GM23338 (cell line): ENCODE results near the gene GPC6. TPM values are rescaled to one million over a fixed set of nuclear protein-coding genes. Genes with fewer than 3 reads are reported as not detected.

Experiments used
- ATAC-seq: fragments of 200-7000 bp; cut with Tn5 transposase; 3 replicates; pipeline ENCODE4 v1.9.1; 2020
- DNase-seq: peaks from one replicate; pipeline ENCODE4 v3.0.0-alpha.2; 2015; ENCODE audit warnings: low spot score
- H2AFZ ChIP-seq: fragments of 200-600 bp; sonication (generic); 2 replicates; pipeline ENCODE4 v1.8.0; 2016; ENCODE audit warnings: antibody characterized with exemption, mild to moderate bottlenecking, moderate library complexity
- H3F3A ChIP-seq: fragments of 200-600 bp; sonication (generic); replicated peaks from 2 replicates; pipeline ENCODE4 v1.8.0; 2017; ENCODE audit warnings: antibody characterized with exemption, mixed run types, low read depth
- H3K27ac ChIP-seq: fragments of 200-600 bp; sonication (generic); 2 replicates; pipeline ENCODE4 v1.6.1; 2016; ENCODE audit warnings: low read depth
- H3K27me3 ChIP-seq: fragments of 200-600 bp; sonication (generic); 2 replicates; pipeline ENCODE4 v1.8.0; 2016; ENCODE audit warnings: mild to moderate bottlenecking, mixed run types, moderate library complexity; ENCODE audit not compliant: insufficient read depth
- H3K36me3 ChIP-seq: fragments of 200-600 bp; sonication (generic); 2 replicates; pipeline ENCODE4 v1.8.0; 2016; ENCODE audit warnings: mild to moderate bottlenecking; ENCODE audit not compliant: insufficient read depth
- H3K4me1 ChIP-seq: fragments of 200-600 bp; sonication (generic); 2 replicates; pipeline ENCODE4 v1.8.0; 2016; ENCODE audit warnings: mild to moderate bottlenecking, moderate library complexity; ENCODE audit not compliant: insufficient read depth
- H3K4me2 ChIP-seq: fragments of 200-600 bp; sonication (generic); 2 replicates; pipeline ENCODE4 v1.7.1; 2017; ENCODE audit warnings: mixed run types
- H3K4me3 ChIP-seq: fragments of 200-600 bp; sonication (generic); 2 replicates; pipeline ENCODE4 v1.6.1; 2016; ENCODE audit warnings: mixed run types
- H3K79me2 ChIP-seq: fragments of 200-600 bp; sonication (generic); replicated peaks from 2 replicates; pipeline ENCODE4 v1.8.0; 2017; ENCODE audit warnings: mild to moderate bottlenecking; ENCODE audit not compliant: insufficient read depth
- H3K9me2 ChIP-seq: fragments of 200-600 bp; sonication (generic); 2 replicates; pipeline ENCODE4 v1.8.0; 2017; ENCODE audit not compliant: insufficient read depth
- H4K20me1 ChIP-seq: fragments of 200-600 bp; sonication (generic); replicated peaks from 2 replicates; pipeline ENCODE4 v1.8.0; 2017; ENCODE audit warnings: mild to moderate bottlenecking; ENCODE audit not compliant: insufficient read depth
- H3K27ac Mint-ChIP-seq: 2 replicates; pipeline ENCODE4 v1.8.0; 2020; ENCODE audit warnings: inconsistent platforms, mild to moderate bottlenecking, moderate library complexity, mixed read lengths
- H3K27me3 Mint-ChIP-seq: 3 replicates; pipeline ENCODE4 v1.8.0; 2022; ENCODE audit warnings: low read depth, mild to moderate bottlenecking, moderate library complexity, mixed read lengths, inconsistent platforms; ENCODE audit not compliant: insufficient read depth, poor library complexity
- H3K36me3 Mint-ChIP-seq: 3 replicates; pipeline ENCODE4 v1.8.0; 2021; ENCODE audit warnings: low read depth, mild to moderate bottlenecking, inconsistent platforms, moderate library complexity, mixed read lengths
- H3K4me1 Mint-ChIP-seq: 3 replicates; pipeline ENCODE4 v1.8.0; 2020; ENCODE audit warnings: mild to moderate bottlenecking, inconsistent platforms, mixed read lengths
- H3K4me3 Mint-ChIP-seq: 3 replicates; pipeline ENCODE4 v1.8.0; 2021; ENCODE audit warnings: moderate library complexity, mild to moderate bottlenecking, inconsistent platforms, mixed read lengths
- H3K9me3 Mint-ChIP-seq: 3 replicates; pipeline ENCODE4 v1.8.0; 2020; ENCODE audit warnings: moderate library complexity, mild to moderate bottlenecking, inconsistent platforms, mixed read lengths
- EZH2 ChIP-seq: fragments of 200-600 bp; sonication (generic); IDR thresholded peaks from one replicate; pipeline ENCODE4 v1.8.0; 2017; ENCODE audit warnings: antibody characterized with exemption, mild to moderate bottlenecking, low read depth; ENCODE audit not compliant: unreplicated experiment
- NANOG ChIP-seq: IDR thresholded peaks from 2 replicates; pipeline ENCODE4 v1.6.1; 2016; ENCODE audit warnings: antibody characterized with exemption, borderline replicate concordance
- POLR2AphosphoS5 ChIP-seq: IDR thresholded peaks from 2 replicates; pipeline ENCODE4 v1.6.1; 2016; ENCODE audit warnings: antibody characterized with exemption, low read depth
- STAT1 ChIP-seq: IDR thresholded peaks from one replicate; pipeline ENCODE4 v1.6.1; 2016; ENCODE audit warnings: antibody characterized with exemption; ENCODE audit not compliant: unreplicated experiment
- ZNF114 ChIP-seq: fragments of 250-450 bp; sonication (Bioruptor Pico); IDR thresholded peaks from 2 replicates; pipeline ENCODE4 v1.5.0; 2020; ENCODE audit warnings: mild to moderate bottlenecking, moderate library complexity
- ZNF331 ChIP-seq: fragments of 250-450 bp; sonication (Bioruptor Pico); IDR thresholded peaks from 2 replicates; pipeline ENCODE4 v1.5.0; 2020; ENCODE audit warnings: low read depth, mild to moderate bottlenecking, moderate library complexity
- ZNF462 ChIP-seq: fragments of 250-450 bp; sonication (Bioruptor Pico); IDR thresholded peaks from 2 replicates; pipeline ENCODE4 v1.5.0; 2020; ENCODE audit warnings: mild to moderate bottlenecking, moderate library complexity
- polyA plus RNA-seq: library from polyadenylated mRNA; unstranded; fragments of >200 nt; fragmentation: Nextera tagmentation; extraction: Ambion mirVana; gene quantifications from 2 replicates; pipeline ENCODE4 v1.2.1, GENCODE V29; 2016
- total RNA-seq: library from RNA; depleted of rRNA; stranded (reverse); fragments of >200 nt; shearing (Covaris generic); gene quantifications from 2 replicates; pipeline ENCODE4 v1.2.3, GENCODE V29; 2014
- TF ChIP-seq, protein P1 (sequence below): IDR thresholded peaks from one replicate; pipeline ENCODE4 v1.6.1; 2018; ENCODE audit warnings: antibody characterized with exemption; ENCODE audit not compliant: unreplicated experiment
- TF ChIP-seq, protein P2 (sequence below): IDR thresholded peaks from 2 replicates; pipeline ENCODE4 v1.6.1; 2016; ENCODE audit warnings: antibody characterized with exemption

GPC6 gene
- total and polyA plus RNA-seq, 2 experiments from 2014 or later, result 6.4 to 28.6 TPM

DNA sequence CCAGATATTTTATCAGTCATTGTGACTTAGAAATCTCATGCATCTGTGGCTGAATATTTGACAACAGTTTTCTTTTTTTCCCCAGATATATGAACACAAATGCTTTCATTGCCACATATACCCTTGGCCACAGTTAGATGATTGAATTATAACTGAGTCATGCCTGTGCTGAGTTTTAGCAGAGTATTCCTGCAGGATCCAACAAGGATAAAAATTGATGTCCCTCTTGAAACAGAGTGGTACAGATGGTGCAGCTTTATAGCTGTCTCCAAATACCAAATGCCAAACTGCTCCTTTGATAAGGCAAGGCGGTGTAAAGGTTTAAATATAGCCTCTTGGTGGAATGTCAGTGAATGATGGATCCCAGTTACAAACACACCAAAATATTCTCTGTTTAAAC lies 428.5 kb downstream of the GPC6 start:
- Histone ChIP-seq H4K20me1 (no peaks in the 10 kb centered on the region), H3K4me2 (no peak overlapping the region), H3K27me3 (no peaks in the 10 kb centered on the region), H3K9me2 (no peaks in the 10 kb centered on the region), H3F3A (no peaks in the 10 kb centered on the region), H3K4me3 (no peak overlapping the region), H3K79me2 (no peaks in the 10 kb centered on the region), H3K4me1 (no peaks in the 10 kb centered on the region), H3K27ac (no peak overlapping the region), H3K36me3 (no peaks in the 10 kb centered on the region), H2AFZ (no peak overlapping the region)
- no peaks in the 10 kb centered on the region for H3K36me3 Mint-ChIP-seq
- TF ChIP-seq STAT1, result no peak
- no peak for TF ChIP-seq ZNF462 (CRISPR knock-in tag)
- TF ChIP-seq POLR2AphosphoS5, result no peak
- TF ChIP-seq, protein P1, sequence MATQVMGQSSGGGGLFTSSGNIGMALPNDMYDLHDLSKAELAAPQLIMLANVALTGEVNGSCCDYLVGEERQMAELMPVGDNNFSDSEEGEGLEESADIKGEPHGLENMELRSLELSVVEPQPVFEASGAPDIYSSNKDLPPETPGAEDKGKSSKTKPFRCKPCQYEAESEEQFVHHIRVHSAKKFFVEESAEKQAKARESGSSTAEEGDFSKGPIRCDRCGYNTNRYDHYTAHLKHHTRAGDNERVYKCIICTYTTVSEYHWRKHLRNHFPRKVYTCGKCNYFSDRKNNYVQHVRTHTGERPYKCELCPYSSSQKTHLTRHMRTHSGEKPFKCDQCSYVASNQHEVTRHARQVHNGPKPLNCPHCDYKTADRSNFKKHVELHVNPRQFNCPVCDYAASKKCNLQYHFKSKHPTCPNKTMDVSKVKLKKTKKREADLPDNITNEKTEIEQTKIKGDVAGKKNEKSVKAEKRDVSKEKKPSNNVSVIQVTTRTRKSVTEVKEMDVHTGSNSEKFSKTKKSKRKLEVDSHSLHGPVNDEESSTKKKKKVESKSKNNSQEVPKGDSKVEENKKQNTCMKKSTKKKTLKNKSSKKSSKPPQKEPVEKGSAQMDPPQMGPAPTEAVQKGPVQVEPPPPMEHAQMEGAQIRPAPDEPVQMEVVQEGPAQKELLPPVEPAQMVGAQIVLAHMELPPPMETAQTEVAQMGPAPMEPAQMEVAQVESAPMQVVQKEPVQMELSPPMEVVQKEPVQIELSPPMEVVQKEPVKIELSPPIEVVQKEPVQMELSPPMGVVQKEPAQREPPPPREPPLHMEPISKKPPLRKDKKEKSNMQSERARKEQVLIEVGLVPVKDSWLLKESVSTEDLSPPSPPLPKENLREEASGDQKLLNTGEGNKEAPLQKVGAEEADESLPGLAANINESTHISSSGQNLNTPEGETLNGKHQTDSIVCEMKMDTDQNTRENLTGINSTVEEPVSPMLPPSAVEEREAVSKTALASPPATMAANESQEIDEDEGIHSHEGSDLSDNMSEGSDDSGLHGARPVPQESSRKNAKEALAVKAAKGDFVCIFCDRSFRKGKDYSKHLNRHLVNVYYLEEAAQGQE, result no peak
- no peak for TF ChIP-seq ZNF114 (CRISPR knock-in tag)
- TF ChIP-seq EZH2, result no peak
- TF ChIP-seq NANOG, result no peak
- no peak for TF ChIP-seq ZNF331 (CRISPR knock-in tag)
- TF ChIP-seq, protein P2, sequence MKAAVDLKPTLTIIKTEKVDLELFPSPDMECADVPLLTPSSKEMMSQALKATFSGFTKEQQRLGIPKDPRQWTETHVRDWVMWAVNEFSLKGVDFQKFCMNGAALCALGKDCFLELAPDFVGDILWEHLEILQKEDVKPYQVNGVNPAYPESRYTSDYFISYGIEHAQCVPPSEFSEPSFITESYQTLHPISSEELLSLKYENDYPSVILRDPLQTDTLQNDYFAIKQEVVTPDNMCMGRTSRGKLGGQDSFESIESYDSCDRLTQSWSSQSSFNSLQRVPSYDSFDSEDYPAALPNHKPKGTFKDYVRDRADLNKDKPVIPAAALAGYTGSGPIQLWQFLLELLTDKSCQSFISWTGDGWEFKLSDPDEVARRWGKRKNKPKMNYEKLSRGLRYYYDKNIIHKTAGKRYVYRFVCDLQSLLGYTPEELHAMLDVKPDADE, result no peak
- no peaks in the 10 kb centered on the region for H3K27me3 Mint-ChIP-seq
- H3K27ac Mint-ChIP-seq, result no peak overlapping the region
- H3K4me1 Mint-ChIP-seq, result peaks cover 13% of the 10 kb centered on the region; the same call in 2 of the 3 replicates
- no peak for DNase-seq
- no peak overlapping the region for H3K4me3 Mint-ChIP-seq
- no peaks in the 10 kb centered on the region for H3K9me3 Mint-ChIP-seq
- no peak for ATAC-seq
